ENCODE measurements around the gene THAP5. TPM values are rescaled to one million over a fixed set of nuclear protein-coding genes. Genes with fewer than 3 reads are reported as not detected.

The THAP5 gene
- total RNA-seq, 2 donors from 2014 or later = 23.3 to 28.9 TPM

DNA sequence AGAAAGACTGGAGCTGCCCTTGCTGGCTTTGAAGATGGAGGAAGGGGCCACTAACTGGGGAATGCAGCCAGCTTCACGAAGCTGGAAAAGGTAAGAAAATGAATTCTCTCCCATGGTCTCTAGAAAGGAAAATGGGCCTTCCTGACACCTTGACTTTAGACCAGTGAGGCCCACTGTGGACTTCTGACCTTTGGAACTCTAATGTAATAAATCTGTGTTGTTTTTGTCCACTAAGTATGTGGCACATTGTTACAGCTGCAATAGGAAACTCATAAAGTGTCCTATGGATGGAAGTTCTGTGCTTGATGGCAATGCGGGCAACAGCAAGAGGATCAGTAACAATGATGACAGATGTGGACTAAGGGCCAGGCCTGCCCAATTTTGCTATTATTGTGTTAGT is 21.1 kb upstream of the THAP5 start:
- no peaks in the 10 kb centered on the region for H3K4me1 ChIP-seq
- no peak overlapping the region for H3K27ac ChIP-seq
- H3K9me3 ChIP-seq = no peaks in the 10 kb centered on the region
- H3K4me3 ChIP-seq = no peak overlapping the region
- no peaks in the 10 kb centered on the region for H3K36me3 ChIP-seq
- DNase-seq (ENCODE audit: low spot score) = no peak
- H3K27me3 ChIP-seq = no peaks in the 10 kb centered on the region
- TF ChIP-seq, protein P1, sequence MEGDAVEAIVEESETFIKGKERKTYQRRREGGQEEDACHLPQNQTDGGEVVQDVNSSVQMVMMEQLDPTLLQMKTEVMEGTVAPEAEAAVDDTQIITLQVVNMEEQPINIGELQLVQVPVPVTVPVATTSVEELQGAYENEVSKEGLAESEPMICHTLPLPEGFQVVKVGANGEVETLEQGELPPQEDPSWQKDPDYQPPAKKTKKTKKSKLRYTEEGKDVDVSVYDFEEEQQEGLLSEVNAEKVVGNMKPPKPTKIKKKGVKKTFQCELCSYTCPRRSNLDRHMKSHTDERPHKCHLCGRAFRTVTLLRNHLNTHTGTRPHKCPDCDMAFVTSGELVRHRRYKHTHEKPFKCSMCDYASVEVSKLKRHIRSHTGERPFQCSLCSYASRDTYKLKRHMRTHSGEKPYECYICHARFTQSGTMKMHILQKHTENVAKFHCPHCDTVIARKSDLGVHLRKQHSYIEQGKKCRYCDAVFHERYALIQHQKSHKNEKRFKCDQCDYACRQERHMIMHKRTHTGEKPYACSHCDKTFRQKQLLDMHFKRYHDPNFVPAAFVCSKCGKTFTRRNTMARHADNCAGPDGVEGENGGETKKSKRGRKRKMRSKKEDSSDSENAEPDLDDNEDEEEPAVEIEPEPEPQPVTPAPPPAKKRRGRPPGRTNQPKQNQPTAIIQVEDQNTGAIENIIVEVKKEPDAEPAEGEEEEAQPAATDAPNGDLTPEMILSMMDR (IDR thresholded peaks at IDR 0.05) = no peak

DNA sequence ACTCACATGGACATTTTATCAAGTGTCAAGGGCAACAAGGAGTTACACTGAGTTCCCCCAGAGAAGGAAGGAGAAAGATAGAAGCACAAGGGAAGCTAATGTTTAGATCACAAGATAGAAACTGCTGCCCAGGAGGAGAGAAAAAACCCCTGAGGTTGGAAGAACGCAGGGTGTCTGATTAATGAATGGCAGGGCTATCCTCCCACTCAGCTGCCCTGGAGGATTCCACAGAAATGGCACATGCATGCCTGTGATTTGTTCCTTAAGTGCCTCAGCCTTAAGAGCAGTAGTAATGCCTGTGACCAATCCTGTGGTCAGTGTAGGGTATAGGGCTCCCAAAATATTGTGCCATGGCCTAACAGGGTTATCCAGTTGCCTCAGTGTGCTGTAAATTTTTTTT is 20.4 kb upstream of the THAP5 start:
- Histone ChIP-seq H3K36me3 (no peaks in the 10 kb centered on the region), H3K9me3 (no peaks in the 10 kb centered on the region), H3K27me3 (no peaks in the 10 kb centered on the region), H3K27ac (no peak overlapping the region), H3K4me3 (no peak overlapping the region), H3K4me1 (no peaks in the 10 kb centered on the region)
- TF ChIP-seq, protein P1 (IDR thresholded peaks at IDR 0.05) = no peak
- no peak for DNase-seq (ENCODE audit: low spot score)

DNA sequence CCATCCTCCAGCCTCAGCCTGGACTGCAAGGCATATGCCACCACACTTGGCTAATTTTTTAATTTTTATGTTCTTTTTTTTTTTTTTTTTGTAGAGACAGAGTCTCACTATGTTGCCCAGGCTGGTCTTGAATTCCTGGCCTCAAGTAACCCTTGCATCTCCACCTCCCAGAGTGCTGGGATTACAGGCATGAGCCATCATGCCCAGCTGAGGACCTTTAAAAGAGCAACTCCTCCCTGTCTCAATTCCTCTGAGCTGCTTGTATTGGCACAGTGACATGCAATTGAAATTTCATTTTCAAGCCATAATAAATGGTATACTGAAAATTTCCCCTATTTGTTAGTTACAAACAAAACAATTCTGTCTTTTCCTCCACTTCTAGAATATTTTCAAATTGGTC is 19.7 kb upstream of the THAP5 start:
- H3K9me3 ChIP-seq = no peaks in the 10 kb centered on the region
- TF ChIP-seq, protein P1 (IDR thresholded peaks at IDR 0.05) = no peak
- DNase-seq (ENCODE audit: low spot score) = no peak

DNA sequence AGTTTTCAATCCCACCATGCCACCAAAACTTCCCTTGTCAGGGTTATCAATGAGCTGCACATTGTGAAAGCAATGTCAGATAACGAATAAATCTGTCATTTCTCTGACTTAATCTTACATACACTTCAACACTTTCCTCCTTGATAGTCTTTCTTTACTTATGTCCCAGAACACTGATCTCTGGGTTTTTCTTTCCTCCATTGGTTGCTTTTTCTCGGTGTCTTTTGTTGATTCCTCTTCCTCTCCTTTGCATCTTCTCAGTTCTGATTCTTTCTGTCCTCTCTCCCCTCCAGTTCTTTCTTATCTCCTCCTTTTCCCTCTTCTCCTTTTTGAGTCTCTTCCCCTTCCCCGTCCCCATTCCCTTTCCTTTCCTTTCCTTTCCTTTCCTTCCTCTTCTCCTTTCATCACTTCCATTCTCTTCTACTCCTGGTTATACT is 16.8 kb upstream of the THAP5 start:
- H3K36me3 ChIP-seq = no peaks in the 10 kb centered on the region
- no peaks in the 10 kb centered on the region for H3K4me1 ChIP-seq
- no peaks in the 10 kb centered on the region for H3K9me3 ChIP-seq
- DNase-seq (ENCODE audit: low spot score) = no peak
- no peak overlapping the region for H3K27ac ChIP-seq
- TF ChIP-seq, protein P1 (IDR thresholded peaks at IDR 0.05) = no peak
- H3K4me3 ChIP-seq = no peak overlapping the region
- H3K27me3 ChIP-seq = no peaks in the 10 kb centered on the region

More for the DNA sequence above, 19.7 kb upstream of the THAP5 start:
- no peak overlapping the region for H3K27ac ChIP-seq
- H3K4me1 ChIP-seq = no peaks in the 10 kb centered on the region
- H3K4me3 ChIP-seq = no peak overlapping the region
- H3K36me3 ChIP-seq = no peaks in the 10 kb centered on the region
- no peaks in the 10 kb centered on the region for H3K27me3 ChIP-seq

DNA sequence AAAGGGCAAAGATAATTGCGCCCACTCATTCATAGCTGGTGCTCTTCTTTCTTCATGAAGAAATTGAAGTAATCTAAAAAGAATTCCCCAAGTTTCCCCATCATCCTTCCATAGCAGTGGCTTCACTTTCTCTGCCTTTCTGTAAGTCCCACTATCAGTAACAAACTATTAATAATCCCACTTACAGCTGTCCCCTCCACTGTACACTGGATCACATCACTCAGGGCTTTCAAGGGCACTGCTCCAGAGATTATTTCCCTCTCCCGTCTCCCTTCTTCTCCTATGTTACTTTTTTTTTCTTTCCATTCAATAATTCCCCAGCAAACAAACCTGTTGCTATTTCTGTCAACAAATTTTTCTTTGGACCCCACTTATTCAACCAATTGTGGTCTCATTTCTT is 16.3 kb upstream of the THAP5 start:
- Histone ChIP-seq H3K27ac (no peak overlapping the region), H3K4me3 (no peak overlapping the region), H3K9me3 (no peaks in the 10 kb centered on the region), H3K36me3 (no peaks in the 10 kb centered on the region), H3K4me1 (no peaks in the 10 kb centered on the region), H3K27me3 (no peaks in the 10 kb centered on the region)
- no peak for DNase-seq (ENCODE audit: low spot score)
- TF ChIP-seq, protein P1 (IDR thresholded peaks at IDR 0.05) = no peak

DNA sequence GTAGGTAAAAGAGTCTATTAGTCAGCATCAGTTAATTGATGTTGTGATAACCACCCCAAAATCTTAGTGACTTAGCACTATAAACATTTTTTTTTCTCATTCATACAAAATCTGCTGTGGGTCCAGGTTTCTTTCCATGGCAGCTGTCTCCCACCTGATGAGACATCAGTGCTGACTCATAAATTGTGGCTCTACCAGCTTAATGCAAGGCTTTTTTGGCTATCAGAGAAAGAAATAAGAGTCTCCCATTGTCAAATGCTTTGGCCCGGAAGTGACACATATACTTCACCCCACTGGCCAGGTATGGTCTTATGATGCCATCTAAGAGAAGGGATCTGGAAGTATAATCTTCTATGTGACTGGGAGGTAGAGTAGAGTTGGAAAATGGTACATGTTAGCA is 14.7 kb upstream of the THAP5 start:
- Histone ChIP-seq H3K4me3 (no peak overlapping the region), H3K9me3 (no peaks in the 10 kb centered on the region), H3K27ac (no peak overlapping the region), H3K4me1 (no peaks in the 10 kb centered on the region), H3K27me3 (no peaks in the 10 kb centered on the region), H3K36me3 (peaks cover 11% of the 10 kb centered on the region)
- TF ChIP-seq, protein P1 (IDR thresholded peaks at IDR 0.05) = no peak
- no peak for DNase-seq (ENCODE audit: low spot score)
